ENCODE measurements around the gene KISS1R.

The KISS1R gene

GRCh38 chr19:943551-944170 lies 26.5 kb downstream of the KISS1R start:
- H3K27me3 ChIP-seq (ENCODE audit: low read depth, low read length) = no peaks in the 10 kb centered on the region
- no peak overlapping the region for H2AFZ ChIP-seq (ENCODE audit: low read depth, low read length)
- H3K36me3 ChIP-seq (replicated peaks; ENCODE audit: low read depth, low read length) = peaks cover 42% of the 10 kb centered on the region
- TF ChIP-seq EZH2phosphoT487 (IDR thresholded peaks at IDR 0.05; ENCODE audit: low read depth) = no peak
- TF ChIP-seq, protein P1, sequence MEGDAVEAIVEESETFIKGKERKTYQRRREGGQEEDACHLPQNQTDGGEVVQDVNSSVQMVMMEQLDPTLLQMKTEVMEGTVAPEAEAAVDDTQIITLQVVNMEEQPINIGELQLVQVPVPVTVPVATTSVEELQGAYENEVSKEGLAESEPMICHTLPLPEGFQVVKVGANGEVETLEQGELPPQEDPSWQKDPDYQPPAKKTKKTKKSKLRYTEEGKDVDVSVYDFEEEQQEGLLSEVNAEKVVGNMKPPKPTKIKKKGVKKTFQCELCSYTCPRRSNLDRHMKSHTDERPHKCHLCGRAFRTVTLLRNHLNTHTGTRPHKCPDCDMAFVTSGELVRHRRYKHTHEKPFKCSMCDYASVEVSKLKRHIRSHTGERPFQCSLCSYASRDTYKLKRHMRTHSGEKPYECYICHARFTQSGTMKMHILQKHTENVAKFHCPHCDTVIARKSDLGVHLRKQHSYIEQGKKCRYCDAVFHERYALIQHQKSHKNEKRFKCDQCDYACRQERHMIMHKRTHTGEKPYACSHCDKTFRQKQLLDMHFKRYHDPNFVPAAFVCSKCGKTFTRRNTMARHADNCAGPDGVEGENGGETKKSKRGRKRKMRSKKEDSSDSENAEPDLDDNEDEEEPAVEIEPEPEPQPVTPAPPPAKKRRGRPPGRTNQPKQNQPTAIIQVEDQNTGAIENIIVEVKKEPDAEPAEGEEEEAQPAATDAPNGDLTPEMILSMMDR (IDR thresholded peaks at IDR 0.05; ENCODE audit: low read depth, low read length) = no peak
- no peak overlapping the region for H3K4me3 ChIP-seq (ENCODE audit: low read length)
- no peak overlapping the region for H3K9ac ChIP-seq (ENCODE audit: low read length)
- H3K27ac ChIP-seq (ENCODE audit: low read length) = no peak overlapping the region
- H4K20me1 ChIP-seq (ENCODE audit: insufficient read depth, low read length) = peaks cover 33% of the 10 kb centered on the region
- no peak overlapping the region for H3K4me2 ChIP-seq (ENCODE audit: low read length)
- H3K79me2 ChIP-seq (ENCODE audit: low read length) = peaks cover 72% of the 10 kb centered on the region
- H3K9me3 ChIP-seq (ENCODE audit: insufficient read depth, low read length) = no peaks in the 10 kb centered on the region
- peaks cover 51% of the 10 kb centered on the region for H3K4me1 ChIP-seq (ENCODE audit: low read length)

DNA sequence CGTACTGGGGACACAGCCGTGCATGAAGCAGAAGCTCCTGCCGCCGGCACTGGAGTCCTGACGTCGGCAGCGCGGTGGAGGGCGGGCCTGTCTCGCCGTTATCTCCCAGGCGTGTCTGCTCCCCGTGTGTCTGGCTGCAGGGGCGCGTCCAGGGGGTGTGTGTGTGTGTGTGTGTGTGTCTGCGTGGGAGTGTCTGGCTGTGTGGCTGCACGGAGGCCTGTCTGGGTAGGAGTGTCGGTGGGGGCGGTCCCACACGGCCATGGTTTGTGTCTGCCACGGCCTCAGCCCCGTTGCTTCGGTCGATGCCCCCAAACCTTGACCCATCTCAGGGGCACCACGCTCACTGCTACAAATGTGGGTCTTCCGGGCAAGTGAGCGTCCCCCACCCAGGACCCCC lies 27.0 kb downstream of the KISS1R start:
- Histone ChIP-seq H3K27me3 (ENCODE audit: low read depth, low read length) (no peaks in the 10 kb centered on the region), H3K36me3 (replicated peaks; ENCODE audit: low read depth, low read length) (peaks cover 42% of the 10 kb centered on the region), H3K27ac (ENCODE audit: low read length) (no peak overlapping the region), H3K9ac (ENCODE audit: low read length) (no peak overlapping the region), H2AFZ (ENCODE audit: low read depth, low read length) (no peak overlapping the region), H3K79me2 (ENCODE audit: low read length) (peaks cover 73% of the 10 kb centered on the region), H3K9me3 (ENCODE audit: insufficient read depth, low read length) (no peaks in the 10 kb centered on the region), H4K20me1 (ENCODE audit: insufficient read depth, low read length) (peaks cover 33% of the 10 kb centered on the region), H3K4me1 (ENCODE audit: low read length) (peaks cover 57% of the 10 kb centered on the region), H3K4me2 (ENCODE audit: low read length) (no peak overlapping the region), H3K4me3 (ENCODE audit: low read length) (no peak overlapping the region)
- TF ChIP-seq, protein P1 (IDR thresholded peaks at IDR 0.05; ENCODE audit: low read depth, low read length) = no peak

- no peak overlapping the region for H3K4me3 ChIP-seq (ENCODE audit: low read length)
- peaks cover 67% of the 10 kb centered on the region for H3K79me2 ChIP-seq (ENCODE audit: low read length)
- H3K9ac ChIP-seq (ENCODE audit: low read length) = no peak overlapping the region
- H4K20me1 ChIP-seq (ENCODE audit: insufficient read depth, low read length) = peaks cover 29% of the 10 kb centered on the region
- no peaks in the 10 kb centered on the region for H3K9me3 ChIP-seq (ENCODE audit: insufficient read depth, low read length)
- H3K36me3 ChIP-seq (replicated peaks; ENCODE audit: low read depth, low read length) = peaks cover 36% of the 10 kb centered on the region
- TF ChIP-seq, protein P1 (IDR thresholded peaks at IDR 0.05; ENCODE audit: low read depth, low read length) = no peak
- TF ChIP-seq EZH2phosphoT487 (IDR thresholded peaks at IDR 0.05; ENCODE audit: low read depth) = no peak
- H3K27ac ChIP-seq (ENCODE audit: low read length) = no peak overlapping the region
- no peak overlapping the region for H3K4me2 ChIP-seq (ENCODE audit: low read length)
- peaks cover 57% of the 10 kb centered on the region for H3K4me1 ChIP-seq (ENCODE audit: low read length)
- H3K27me3 ChIP-seq (ENCODE audit: low read depth, low read length) = no peaks in the 10 kb centered on the region
- no peak overlapping the region for H2AFZ ChIP-seq (ENCODE audit: low read depth, low read length)
These were observed 27.6 kb downstream of the KISS1R start for GRCh38 chr19:944663-945241.

- H3K27ac ChIP-seq (ENCODE audit: low read length) = no peak overlapping the region
- H2AFZ ChIP-seq (ENCODE audit: low read depth, low read length) = no peak overlapping the region
- peaks cover 35% of the 10 kb centered on the region for H3K36me3 ChIP-seq (replicated peaks; ENCODE audit: low read depth, low read length)
- no peak overlapping the region for H3K4me2 ChIP-seq (ENCODE audit: low read length)
- peaks cover 56% of the 10 kb centered on the region for H3K4me1 ChIP-seq (ENCODE audit: low read length)
- H3K9ac ChIP-seq (ENCODE audit: low read length) = no peak overlapping the region
- H4K20me1 ChIP-seq (ENCODE audit: insufficient read depth, low read length) = peaks cover 21% of the 10 kb centered on the region
- no peaks in the 10 kb centered on the region for H3K9me3 ChIP-seq (ENCODE audit: insufficient read depth, low read length)
- TF ChIP-seq EZH2phosphoT487 (IDR thresholded peaks at IDR 0.05; ENCODE audit: low read depth) = no peak
- TF ChIP-seq, protein P1 (IDR thresholded peaks at IDR 0.05; ENCODE audit: low read depth, low read length) = no peak
- peaks cover 63% of the 10 kb centered on the region for H3K79me2 ChIP-seq (ENCODE audit: low read length)
- H3K4me3 ChIP-seq (ENCODE audit: low read length) = no peak overlapping the region
- no peaks in the 10 kb centered on the region for H3K27me3 ChIP-seq (ENCODE audit: low read depth, low read length)
These were observed 28.5 kb downstream of the KISS1R start for GRCh38 chr19:945401-946252.
